Activated B cell treated with CpG ODN at 0.5 μM for 24 hours (primary cell): ENCODE measurements around the gene PRMT3. TPM values are rescaled to one million over a fixed set of nuclear protein-coding genes. Genes with fewer than 3 reads are reported as not detected.
A peak's percentile ranks its signal among the peaks of the same experiment; 100 is the strongest.

Experiments used
- ATAC-seq: fragments of 200-7000 bp; cut with Tn5 transposase; one replicate; pipeline ENCODE4 v1.10.0; 2021; ENCODE audit warnings: low read depth, mild to moderate bottlenecking, moderate library complexity
- CTCF ChIA-PET: fragments of 350-600 bp; sonication (Branson Sonifier 250); formaldehyde crosslinking; loops from one replicate; lab custom pipeline; 2021; ENCODE audit warnings: antibody characterized with exemption; lab: Charles Lee
- POLR2A ChIA-PET: fragments of 350-600 bp; sonication (Branson Sonifier 250); formaldehyde crosslinking; loops from one replicate; lab custom pipeline; 2021; ENCODE audit warnings: antibody characterized with exemption; lab: Charles Lee
- DNase-seq: peaks from one replicate; pipeline ENCODE4 v3.0.0; 2022
- H3K27ac Mint-ChIP-seq: one replicate; pipeline ENCODE4 v1.8.0; 2020; ENCODE audit warnings: mixed read lengths
- H3K27me3 Mint-ChIP-seq: one replicate; pipeline ENCODE4 v1.8.0; 2021; ENCODE audit warnings: mixed read lengths
- H3K36me3 Mint-ChIP-seq: one replicate; pipeline ENCODE4 v1.8.0; 2021; ENCODE audit warnings: low read depth, mixed read lengths
- H3K4me1 Mint-ChIP-seq: one replicate; pipeline ENCODE4 v1.8.0; 2021; ENCODE audit warnings: mixed read lengths
- H3K4me3 Mint-ChIP-seq: one replicate; pipeline ENCODE4 v1.8.0; 2020; ENCODE audit warnings: mild to moderate bottlenecking, mixed read lengths
- H3K9me3 Mint-ChIP-seq: one replicate; pipeline ENCODE4 v1.8.0; 2020; ENCODE audit warnings: mixed read lengths
- intact Hi-C: fragments of 100-400 bp; cut with micrococcal nuclease; formaldehyde crosslinking; loops from one replicate; pipeline ENCODE4 v1.15.1; 2024
- total RNA-seq: library from RNA; stranded (reverse); gene quantifications from 2 replicates; pipeline ENCODE4 v1.2.3, GENCODE V29; 2022
- TF ChIP-seq, protein P1 (sequence below): fragments of 200-600 bp; IDR thresholded peaks from one replicate; pipeline ENCODE4 v1.8.0; 2022; ENCODE audit warnings: antibody characterized with exemption, mild to moderate bottlenecking

PRMT3 gene
- total RNA-seq: 21.7 and 24.9 TPM in 2 replicates

DNA sequence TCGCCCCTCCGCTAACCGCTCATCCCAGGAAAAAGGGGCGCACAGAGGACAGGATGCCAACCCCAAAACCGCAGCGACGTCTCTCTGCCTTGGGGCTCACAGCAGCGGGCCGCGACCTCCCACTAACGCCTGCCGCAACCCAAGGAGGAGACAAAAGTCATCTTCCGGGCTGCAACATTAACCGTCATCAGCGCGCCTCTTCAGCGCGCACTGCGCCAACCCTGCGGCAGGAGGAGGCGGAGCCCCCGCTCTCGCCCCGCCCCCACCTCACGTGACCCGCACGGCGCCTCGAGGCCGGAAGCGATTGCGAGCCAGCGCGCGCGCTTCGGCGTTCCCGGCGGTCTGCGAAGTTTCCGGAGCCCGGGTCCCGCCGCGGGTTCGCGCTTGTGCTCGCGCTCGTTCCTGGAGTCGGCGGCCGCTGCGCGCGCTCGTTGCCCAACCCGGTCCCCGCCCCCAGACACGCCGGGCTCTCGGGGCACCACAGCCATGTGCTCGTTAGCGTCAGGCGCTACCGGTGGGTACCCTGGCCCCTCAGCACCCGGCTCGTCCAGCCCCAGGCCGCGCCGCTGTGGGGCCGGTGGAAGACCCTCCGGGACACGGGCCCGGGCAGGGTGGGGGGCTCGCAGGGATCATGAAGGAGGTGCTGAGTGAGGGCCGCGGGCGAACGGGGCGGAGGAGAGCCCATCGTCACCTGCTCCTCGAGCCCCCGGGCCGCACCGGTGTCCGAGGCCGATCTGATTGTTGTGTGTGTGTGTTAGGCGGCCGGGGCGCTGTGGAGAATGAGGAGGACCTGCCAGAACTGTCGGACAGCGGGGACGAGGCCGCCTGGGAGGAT lies at the start of gene PRMT3:
Gene PRMT3 (plus strand): TSS at position 456 of the 835 bp plus-strand sequence. CDS start 31 bp downstream, at position 487.
- DNase-seq (peak; percentile 99), ATAC-seq (peak; percentile 84)
- Mint-ChIP-seq H3K27me3 (no peaks in the 10 kb centered on the region), H3K4me1 (peaks cover 28% of the 10 kb centered on the region), H3K27ac (peak within 1 kb of the TSS; percentile 100), H3K4me3 (peak within 1 kb of the TSS; percentile 97), H3K36me3 (peaks cover 33% of the 10 kb centered on the region), H3K9me3 (no peaks in the 10 kb centered on the region)
- intact Hi-C loops: loop anchor here (1.0 to 10.0 kb wide), 5 partner anchors 10 to 1273 kb away; partner anchors contain the start of genes HTATIP2 and ZDHHC13
- ChIA-PET CTCF (interaction anchor here (0.7 to 1.1 kb wide), 3 partner anchors 15 to 33 kb away, joined by 3 read pairs; no protein-coding TSS in a partner anchor), POLR2A (interaction anchor here (0.6 to 3.1 kb wide), 5 partner anchors 20 to 259 kb away, joined by 3 to 22 read pairs (median 4); partner anchors contain the start of gene HTATIP2)
- TF ChIP-seq, protein P1, sequence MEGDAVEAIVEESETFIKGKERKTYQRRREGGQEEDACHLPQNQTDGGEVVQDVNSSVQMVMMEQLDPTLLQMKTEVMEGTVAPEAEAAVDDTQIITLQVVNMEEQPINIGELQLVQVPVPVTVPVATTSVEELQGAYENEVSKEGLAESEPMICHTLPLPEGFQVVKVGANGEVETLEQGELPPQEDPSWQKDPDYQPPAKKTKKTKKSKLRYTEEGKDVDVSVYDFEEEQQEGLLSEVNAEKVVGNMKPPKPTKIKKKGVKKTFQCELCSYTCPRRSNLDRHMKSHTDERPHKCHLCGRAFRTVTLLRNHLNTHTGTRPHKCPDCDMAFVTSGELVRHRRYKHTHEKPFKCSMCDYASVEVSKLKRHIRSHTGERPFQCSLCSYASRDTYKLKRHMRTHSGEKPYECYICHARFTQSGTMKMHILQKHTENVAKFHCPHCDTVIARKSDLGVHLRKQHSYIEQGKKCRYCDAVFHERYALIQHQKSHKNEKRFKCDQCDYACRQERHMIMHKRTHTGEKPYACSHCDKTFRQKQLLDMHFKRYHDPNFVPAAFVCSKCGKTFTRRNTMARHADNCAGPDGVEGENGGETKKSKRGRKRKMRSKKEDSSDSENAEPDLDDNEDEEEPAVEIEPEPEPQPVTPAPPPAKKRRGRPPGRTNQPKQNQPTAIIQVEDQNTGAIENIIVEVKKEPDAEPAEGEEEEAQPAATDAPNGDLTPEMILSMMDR: peak; percentile 62

GRCh38 chr11:20342347-20343141 lies 45.0 kb upstream of the PRMT3 start:
- no peak for ATAC-seq
- ChIA-PET CTCF (no interaction called here), POLR2A (no interaction called here)
- no peak for DNase-seq
- intact Hi-C loops: no loop called here
- Mint-ChIP-seq H3K4me1 (peaks cover 7% of the 10 kb centered on the region), H3K27me3 (peaks cover 64% of the 10 kb centered on the region), H3K27ac (no peak overlapping the region), H3K36me3 (no peaks in the 10 kb centered on the region), H3K4me3 (no peak overlapping the region), H3K9me3 (no peaks in the 10 kb centered on the region)
- TF ChIP-seq, protein P1: no peak

GRCh38 chr11:20351136-20351535 lies 36.4 kb upstream of the PRMT3 start:
- TF ChIP-seq, protein P1: no peak
- ChIA-PET POLR2A (interaction anchor here (2.1 kb wide), 1 partner anchor 12 kb away, joined by 5 read pairs; the partner anchor contains the start of gene HTATIP2), CTCF (no interaction called here)
- Mint-ChIP-seq H3K4me3 (no peak overlapping the region), H3K27ac (no peak overlapping the region), H3K4me1 (peaks cover 11% of the 10 kb centered on the region), H3K27me3 (peaks cover 23% of the 10 kb centered on the region), H3K36me3 (no peaks in the 10 kb centered on the region), H3K9me3 (no peaks in the 10 kb centered on the region)
- DNase-seq (no peak), ATAC-seq (no peak)
- intact Hi-C loops: loop anchor here (10.0 kb wide), 1 partner anchor 786 kb away; no protein-coding TSS in a partner anchor

- ChIA-PET POLR2A (interaction anchor here (2.1 kb wide), 1 partner anchor 11 kb away, joined by 5 read pairs; the partner anchor contains the start of gene HTATIP2), CTCF (interaction anchor here (1.1 to 4.8 kb wide), 3 partner anchors 11 to 223 kb away, joined by 3 to 33 read pairs (median 6); partner anchors contain the start of gene HTATIP2)
- H3K9me3 Mint-ChIP-seq: no peaks in the 10 kb centered on the region
- no peak overlapping the region for H3K4me3 Mint-ChIP-seq
- H3K27me3 Mint-ChIP-seq: peaks cover 21% of the 10 kb centered on the region
- ATAC-seq (no peak), DNase-seq (no peak)
- TF ChIP-seq, protein P1: no peak
- H3K4me1 Mint-ChIP-seq: peaks cover 5% of the 10 kb centered on the region
- H3K27ac Mint-ChIP-seq: no peak overlapping the region
- H3K36me3 Mint-ChIP-seq: no peaks in the 10 kb centered on the region
- intact Hi-C loops: loop anchor here (10.0 kb wide), 1 partner anchor 787 kb away; no protein-coding TSS in a partner anchor
Observed at GRCh38 chr11:20351751-20352262, 35.7 kb upstream of the PRMT3 start.
